Progenitor cell of endocrine pancreas (in vitro differentiated cells): ENCODE measurements around the gene NDRG2. TPM values are rescaled to one million over a fixed set of nuclear protein-coding genes. Genes with fewer than 3 reads are reported as not detected.
"Not testable (repeated sequence)": the region's sequence is repeated elsewhere in the genome, so short reads cannot be mapped to it uniquely, and the experiment has no call there.

Source experiments
- DNase-seq: peaks from one replicate; pipeline ENCODE4 v3.0.0; 2021; ENCODE audit warnings: low spot score; ENCODE audit not compliant: unreplicated experiment
- H3K27ac Mint-ChIP-seq: 2 replicates; pipeline ENCODE4 v1.8.0; 2021; ENCODE audit warnings: mild to moderate bottlenecking, moderate library complexity, mixed read lengths
- H3K27me3 Mint-ChIP-seq: 2 replicates; pipeline ENCODE4 v1.8.0; 2021; ENCODE audit warnings: mixed read lengths
- H3K36me3 Mint-ChIP-seq: 2 replicates; pipeline ENCODE4 v1.8.0; 2022; ENCODE audit warnings: mixed read lengths; ENCODE audit not compliant: insufficient read depth
- H3K4me1 Mint-ChIP-seq: 2 replicates; pipeline ENCODE4 v1.8.0; 2021; ENCODE audit warnings: low read depth, mixed read lengths
- H3K4me3 Mint-ChIP-seq: 2 replicates; pipeline ENCODE4 v1.8.0; 2021; ENCODE audit warnings: low read depth, mild to moderate bottlenecking, moderate library complexity, mixed read lengths
- H3K9me3 Mint-ChIP-seq: 2 replicates; pipeline ENCODE4 v1.8.0; 2021; ENCODE audit warnings: low read depth, mixed read lengths
- total RNA-seq: library from RNA; stranded (reverse); gene quantifications from 2 replicates; pipeline ENCODE4 v1.2.1, GENCODE V29; 2021
- TF ChIP-seq, protein P1 (sequence below): fragments of 200-600 bp; sonication (generic); IDR thresholded peaks from one replicate; pipeline ENCODE4 v1.5.0; 2021; ENCODE audit warnings: antibody characterized with exemption, mild to moderate bottlenecking; ENCODE audit not compliant: unreplicated experiment

NDRG2 gene
- total RNA-seq, 1 donor from 2014 or later: 61.5 TPM

DNA sequence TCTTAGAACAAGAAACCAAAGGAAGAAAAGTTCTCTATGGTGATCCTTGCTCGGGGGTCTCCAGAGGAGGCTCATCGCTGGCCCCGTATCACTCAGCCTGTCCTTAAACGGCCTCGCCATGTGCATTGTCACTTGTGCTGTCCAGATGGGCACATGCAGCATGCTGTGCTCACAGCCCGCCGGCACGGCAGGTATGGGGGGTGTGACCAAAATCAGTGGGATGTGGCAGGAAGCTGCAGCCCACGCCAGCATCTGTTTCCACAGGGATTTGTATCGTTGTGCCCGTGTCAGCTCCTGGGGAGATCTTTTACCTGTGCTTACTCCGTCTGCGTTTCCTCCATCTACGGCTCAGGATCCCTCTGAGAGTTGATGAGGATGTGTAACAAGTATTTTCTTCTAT, 28.3 kb downstream of the NDRG2 start:
- Mint-ChIP-seq H3K27me3 (peaks cover 3% of the 10 kb centered on the region), H3K4me1 (peaks cover 22% of the 10 kb centered on the region), H3K9me3 (no peaks in the 10 kb centered on the region), H3K36me3 (peaks cover 19% of the 10 kb centered on the region), H3K4me3 (no peak overlapping the region), H3K27ac (no peak overlapping the region)
- TF ChIP-seq, protein P1, sequence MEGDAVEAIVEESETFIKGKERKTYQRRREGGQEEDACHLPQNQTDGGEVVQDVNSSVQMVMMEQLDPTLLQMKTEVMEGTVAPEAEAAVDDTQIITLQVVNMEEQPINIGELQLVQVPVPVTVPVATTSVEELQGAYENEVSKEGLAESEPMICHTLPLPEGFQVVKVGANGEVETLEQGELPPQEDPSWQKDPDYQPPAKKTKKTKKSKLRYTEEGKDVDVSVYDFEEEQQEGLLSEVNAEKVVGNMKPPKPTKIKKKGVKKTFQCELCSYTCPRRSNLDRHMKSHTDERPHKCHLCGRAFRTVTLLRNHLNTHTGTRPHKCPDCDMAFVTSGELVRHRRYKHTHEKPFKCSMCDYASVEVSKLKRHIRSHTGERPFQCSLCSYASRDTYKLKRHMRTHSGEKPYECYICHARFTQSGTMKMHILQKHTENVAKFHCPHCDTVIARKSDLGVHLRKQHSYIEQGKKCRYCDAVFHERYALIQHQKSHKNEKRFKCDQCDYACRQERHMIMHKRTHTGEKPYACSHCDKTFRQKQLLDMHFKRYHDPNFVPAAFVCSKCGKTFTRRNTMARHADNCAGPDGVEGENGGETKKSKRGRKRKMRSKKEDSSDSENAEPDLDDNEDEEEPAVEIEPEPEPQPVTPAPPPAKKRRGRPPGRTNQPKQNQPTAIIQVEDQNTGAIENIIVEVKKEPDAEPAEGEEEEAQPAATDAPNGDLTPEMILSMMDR: no peak
- no peak for DNase-seq

DNA sequence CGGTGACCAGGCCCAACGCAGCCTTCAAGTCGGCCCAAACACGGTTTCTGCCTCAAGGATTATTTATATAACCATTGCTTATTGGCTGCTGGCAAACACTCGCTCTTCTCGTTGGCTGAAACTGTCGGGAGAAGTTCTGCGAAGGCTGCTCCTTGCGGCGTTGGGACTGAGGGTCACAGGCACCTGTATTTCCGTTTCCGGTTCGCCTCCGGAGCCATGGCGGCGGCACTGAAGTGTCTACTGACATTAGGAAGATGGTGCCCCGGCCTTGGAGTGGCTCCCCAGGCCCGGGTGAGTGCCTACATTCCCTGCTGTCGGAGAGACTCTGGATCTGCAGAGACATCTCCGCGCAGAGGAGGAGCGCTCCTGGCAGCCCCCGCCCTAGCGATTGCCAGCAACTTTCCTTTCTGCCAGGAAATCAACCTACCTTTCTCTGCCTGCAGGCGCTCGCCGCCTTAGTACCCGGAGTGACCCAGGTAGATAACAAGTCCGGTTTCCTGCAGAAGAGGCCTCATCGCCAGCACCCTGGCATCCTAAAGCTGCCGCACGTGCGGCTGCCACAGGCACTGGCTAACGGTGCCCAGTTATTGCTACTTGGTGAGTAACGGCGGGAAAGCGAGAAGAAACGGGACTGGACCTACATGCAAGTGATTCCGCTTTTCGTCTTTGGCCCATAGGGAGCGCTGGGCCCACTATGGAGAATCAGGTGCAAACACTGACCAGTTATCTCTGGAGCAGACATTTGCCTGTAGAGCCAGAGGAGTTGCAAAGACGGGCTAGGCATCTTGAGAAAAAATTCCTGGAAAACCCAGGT, 34.9 kb downstream of the NDRG2 start, which contains the start of gene METTL17:
Gene METTL17, plus strand, starts transcription at position 194 of the 814 bp plus-strand sequence. Its CDS starts 23 bp downstream, at position 217.
- DNase-seq: peak; percentile 67
- TF ChIP-seq, protein P1: peak; percentile 49
- H3K9me3 Mint-ChIP-seq: no peaks in the 10 kb centered on the region
- H3K4me1 Mint-ChIP-seq: peaks cover 11% of the 10 kb centered on the region
- peak within 1 kb of the TSS; percentile 98 for H3K27ac Mint-ChIP-seq
- H3K36me3 Mint-ChIP-seq: peaks cover 13% of the 10 kb centered on the region
- H3K27me3 Mint-ChIP-seq: no peaks in the 10 kb centered on the region
- peak within 1 kb of the TSS; percentile 91 for H3K4me3 Mint-ChIP-seq

DNA sequence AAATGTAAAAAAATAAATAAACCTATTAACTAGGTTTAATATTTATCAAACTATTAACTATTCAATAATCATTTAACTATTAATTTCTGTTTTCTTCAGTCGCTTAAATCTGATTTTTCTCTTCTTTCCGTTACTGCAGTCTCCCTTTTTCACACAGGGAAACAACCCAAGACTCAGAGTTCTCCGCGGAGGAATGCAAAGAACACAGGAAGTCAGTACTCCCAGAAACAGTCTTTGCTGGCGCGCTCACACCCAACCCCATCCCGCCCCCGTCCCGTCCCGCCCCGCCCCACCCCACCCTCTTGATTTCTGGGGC, 35.4 kb downstream of the NDRG2 start:
- H3K27me3 Mint-ChIP-seq: no peaks in the 10 kb centered on the region
- H3K9me3 Mint-ChIP-seq: no peaks in the 10 kb centered on the region
- H3K27ac Mint-ChIP-seq: peak overlapping the region; percentile 98
- TF ChIP-seq, protein P1: no peak
- H3K36me3 Mint-ChIP-seq: peaks cover 10% of the 10 kb centered on the region
- peaks cover 11% of the 10 kb centered on the region for H3K4me1 Mint-ChIP-seq
- peak overlapping the region; percentile 91 for H3K4me3 Mint-ChIP-seq
- DNase-seq: no peak

DNA sequence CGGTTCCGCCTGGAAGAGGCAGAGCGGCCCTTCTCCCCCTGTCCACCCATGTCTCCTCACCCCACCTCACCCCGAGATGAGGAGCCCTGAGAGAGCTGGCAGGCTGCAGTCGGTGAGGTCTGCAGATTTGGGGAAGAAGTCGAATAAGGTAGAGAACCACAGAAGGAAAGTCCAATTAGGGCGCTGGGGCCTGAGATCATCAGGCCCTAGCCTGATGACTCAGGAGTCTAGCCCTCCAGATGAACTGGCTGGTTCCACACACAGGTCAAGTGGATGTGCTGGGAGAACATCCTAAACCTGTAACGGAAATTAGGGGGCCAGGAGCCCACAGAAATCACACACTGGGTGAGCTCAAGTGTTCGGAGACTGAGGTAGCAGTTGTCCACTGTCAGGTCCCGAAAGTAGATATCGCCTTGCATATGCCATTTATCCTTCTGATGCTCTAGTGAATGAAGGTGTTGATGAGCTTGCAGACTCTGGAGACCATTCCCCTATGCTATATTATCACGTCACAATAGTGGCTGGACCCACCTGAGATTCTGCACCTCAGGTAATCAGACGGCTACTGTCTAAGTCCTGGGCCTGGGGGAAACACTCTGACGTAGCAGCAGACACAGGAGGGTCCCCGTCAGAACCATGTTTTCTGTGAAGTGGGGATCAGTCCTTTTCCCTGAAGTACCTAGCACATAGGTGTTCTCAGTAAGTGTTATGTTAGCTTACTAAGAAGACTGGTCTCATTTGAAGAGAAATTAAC, 36.0 kb downstream of the NDRG2 start:
- DNase-seq: no peak
- Mint-ChIP-seq H3K36me3 (peaks cover 9% of the 10 kb centered on the region), H3K27ac (no peak overlapping the region), H3K4me1 (peaks cover 11% of the 10 kb centered on the region), H3K9me3 (no peaks in the 10 kb centered on the region), H3K4me3 (peak overlapping the region; percentile 39), H3K27me3 (no peaks in the 10 kb centered on the region)
- TF ChIP-seq, protein P1: no peak

DNA sequence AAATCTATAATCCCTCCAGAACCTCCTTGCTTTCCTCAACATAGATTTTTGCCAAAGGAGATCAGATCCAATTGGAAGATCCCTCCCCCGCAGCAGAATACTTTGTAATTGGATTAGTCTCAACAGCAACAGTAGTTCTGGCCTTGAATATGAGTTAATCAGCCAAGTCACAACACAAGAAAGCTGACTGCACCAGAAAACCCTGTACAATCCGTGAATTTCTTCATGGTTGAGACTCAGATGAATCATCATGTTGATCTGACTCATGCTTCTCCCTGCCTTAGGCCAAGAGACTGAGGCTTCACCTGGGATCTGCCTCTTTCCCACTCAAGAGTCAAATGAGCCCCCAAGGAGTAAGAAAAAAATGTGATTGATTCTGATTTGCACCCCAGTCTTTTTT, 38.0 kb downstream of the NDRG2 start:
- no peak for DNase-seq
- H3K4me1 Mint-ChIP-seq: peaks cover 9% of the 10 kb centered on the region
- H3K36me3 Mint-ChIP-seq: peaks cover 2% of the 10 kb centered on the region
- no peak overlapping the region for H3K4me3 Mint-ChIP-seq
- TF ChIP-seq, protein P1: no peak
- H3K27ac Mint-ChIP-seq: no peak overlapping the region
- no peaks in the 10 kb centered on the region for H3K9me3 Mint-ChIP-seq
- H3K27me3 Mint-ChIP-seq: no peaks in the 10 kb centered on the region

DNA sequence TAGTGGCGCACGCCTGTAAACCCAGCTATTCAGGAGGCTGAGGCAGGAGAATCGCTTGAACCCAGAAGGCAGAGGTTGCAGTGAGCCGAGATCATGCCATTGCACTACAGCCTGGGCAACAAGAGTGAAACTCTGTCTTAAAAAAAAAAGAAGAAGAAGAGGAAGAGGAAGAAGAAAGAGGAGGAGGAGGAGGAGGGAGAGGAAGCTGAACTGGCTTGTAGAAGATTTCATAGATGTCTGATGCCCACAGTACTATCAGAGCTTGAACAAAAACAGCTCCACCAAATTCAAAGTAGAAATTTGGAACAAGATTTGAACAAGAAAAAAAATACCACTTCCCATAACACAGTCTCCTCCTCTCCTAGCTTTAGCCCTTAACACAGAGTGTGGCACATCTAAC, 39.2 kb downstream of the NDRG2 start:
- H3K27ac Mint-ChIP-seq, H3K9me3 Mint-ChIP-seq, H3K27me3 Mint-ChIP-seq, H3K36me3 Mint-ChIP-seq, H3K4me1 Mint-ChIP-seq, DNase-seq, H3K4me3 Mint-ChIP-seq: not testable (repeated sequence)
